Measurements from ENCODE around the gene PPFIA4.

PPFIA4 gene

DNA sequence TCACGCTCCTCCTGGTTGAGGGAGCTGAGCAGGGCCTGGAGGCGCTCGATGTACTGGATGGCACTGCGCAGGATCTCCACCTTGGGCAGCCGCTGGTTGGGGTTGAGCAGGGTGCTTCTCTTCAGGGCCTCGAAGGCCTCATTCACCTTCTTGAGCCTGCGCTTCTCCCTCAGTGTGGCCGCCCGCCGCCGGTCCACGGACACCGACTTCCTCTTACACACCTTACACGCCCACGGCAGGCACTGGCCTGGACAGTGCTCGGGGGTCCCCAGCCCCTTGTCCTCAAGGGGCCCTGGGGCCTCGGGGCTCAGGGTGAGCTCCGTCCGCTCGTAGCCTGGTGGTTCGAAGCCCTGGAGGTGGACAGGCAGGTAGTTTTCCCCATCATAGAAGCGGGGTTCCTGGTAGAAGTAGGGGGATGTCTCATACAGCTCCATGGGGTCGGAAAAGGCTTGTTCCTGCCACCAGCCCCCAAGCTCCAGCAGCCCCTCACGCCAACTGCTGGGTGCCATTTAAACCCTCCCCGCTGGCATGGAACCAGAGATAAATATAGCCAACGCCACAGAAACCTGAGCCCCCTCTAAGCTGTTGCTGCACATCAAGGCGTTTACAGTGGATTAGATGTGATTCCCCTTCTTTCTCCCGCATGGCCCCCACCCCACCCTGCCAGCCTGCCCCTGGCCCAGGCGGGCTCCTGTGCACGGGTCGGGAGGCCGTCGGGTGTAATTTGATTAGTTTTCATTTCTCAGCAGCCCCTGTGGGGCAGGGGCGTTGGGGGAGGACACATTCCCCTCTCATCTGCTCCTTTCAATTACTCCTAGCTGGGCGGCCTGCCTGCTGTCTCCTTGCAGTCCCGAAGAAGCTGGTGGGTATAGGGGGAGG lies 59.5 kb downstream of the PPFIA4 start, which contains the start of gene MYOG:
Gene MYOG (minus strand): TSS at position 485 of the 879 bp plus-strand sequence. CDS start 51 bp downstream, at position 434.
- no peak for DNase-seq

DNA sequence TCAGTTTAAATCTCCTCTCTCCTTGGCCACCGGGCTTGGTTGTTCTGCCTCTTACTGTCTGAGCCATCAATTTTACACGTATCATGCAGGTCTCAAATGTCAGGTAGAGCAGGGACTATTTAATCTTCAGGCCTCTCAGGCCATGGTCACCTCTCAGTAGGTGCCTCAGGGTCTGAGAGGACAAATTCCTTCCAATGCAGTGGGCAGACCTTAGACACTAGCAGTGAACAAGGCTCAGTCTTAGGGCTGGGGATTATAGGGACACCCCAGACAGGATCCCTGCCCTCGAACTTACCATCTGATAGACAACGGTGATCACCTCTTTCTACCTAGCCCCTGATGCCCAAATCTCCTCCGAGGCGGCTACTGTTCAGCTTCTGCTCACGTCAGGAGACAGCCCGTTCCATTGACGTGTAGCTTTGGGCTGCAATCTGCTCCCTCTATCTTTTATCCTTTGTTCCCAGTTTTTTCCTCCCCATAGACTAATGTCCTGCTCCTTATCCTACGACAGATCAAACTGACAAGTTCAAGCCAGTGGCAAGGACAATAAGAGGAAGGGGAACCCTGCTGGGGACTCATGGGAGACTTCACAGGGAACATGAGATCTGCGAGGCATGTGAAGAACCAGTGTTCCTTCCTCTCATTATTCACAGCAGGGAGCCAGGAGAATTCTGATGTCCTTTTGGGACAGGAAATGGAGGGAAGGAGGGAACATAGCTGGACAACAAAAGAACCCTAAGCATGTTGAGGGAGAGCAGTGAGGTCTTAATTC lies 60.9 kb downstream of the PPFIA4 start:
- DNase-seq: no peak

DNA sequence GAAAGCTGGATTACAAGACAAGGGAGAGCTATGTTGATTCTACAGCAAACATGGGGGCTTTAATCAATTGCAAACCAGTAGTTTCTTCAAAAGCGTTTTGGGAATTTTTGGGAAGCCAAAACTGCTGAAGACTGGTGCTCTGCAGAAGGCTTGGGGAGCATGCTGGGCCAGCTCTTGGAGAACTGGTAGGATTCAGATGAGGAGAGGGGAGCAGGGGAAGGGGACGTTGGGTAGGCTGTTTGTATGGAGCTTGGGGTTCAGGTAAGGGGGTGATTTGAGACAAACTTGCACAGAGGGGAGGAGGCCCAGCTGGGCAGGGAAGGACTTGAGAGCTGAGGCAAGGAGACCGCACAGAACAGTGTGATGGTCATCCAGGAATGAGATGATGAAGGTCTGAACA lies 62.1 kb downstream of the PPFIA4 start:
- no peak for DNase-seq

DNA sequence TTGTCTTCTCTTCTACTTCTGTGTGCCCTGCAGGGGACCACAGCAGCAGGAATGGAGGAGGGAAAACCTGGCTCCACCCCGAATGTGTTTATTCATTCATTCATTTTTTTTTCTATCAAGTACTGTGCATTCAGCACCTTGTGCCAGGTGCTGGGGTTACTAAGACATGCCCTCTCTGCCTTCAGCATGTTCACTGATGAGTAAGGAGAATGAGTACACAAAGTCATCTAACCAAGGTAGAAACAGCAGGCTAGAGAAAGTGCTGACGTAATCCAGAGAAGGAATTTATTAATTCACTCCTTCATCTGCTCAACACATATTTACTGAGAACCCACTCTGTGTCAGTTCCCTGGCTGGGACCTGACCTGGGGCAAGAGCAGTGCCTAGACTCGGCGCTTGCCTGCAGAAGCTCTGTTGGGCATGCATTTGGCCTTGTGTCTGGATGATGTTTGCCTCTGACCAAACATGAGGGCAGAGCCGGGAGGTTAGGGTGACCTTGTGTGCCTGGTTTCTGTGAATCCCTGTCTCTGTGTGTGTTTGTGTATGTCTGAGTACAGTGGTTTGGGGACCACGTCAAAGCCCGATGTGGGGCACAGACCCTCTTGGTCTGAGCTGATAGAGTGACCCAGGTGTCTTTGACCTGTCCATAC lies 62.8 kb downstream of the PPFIA4 start:
- no peak for DNase-seq

DNA sequence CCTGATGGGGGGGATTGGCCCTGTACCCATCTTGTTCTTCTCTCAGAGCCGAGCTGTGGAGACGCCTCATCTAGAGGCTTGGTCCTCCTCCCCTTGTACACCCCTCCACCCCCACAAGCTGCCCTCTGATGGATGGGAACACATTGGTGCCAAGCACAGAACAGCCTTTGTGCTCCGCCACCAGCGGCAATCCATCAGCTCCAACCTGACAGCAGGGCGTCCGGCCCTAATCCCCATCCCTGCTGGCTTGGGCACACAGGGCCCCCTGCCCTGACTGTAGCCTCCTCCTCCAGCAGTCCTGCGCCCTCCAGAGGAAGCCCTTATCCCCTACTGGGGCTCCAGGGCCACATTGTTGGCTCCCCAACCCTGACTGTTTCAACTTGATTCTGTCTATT lies 63.4 kb downstream of the PPFIA4 start:
- no peak for DNase-seq

DNA sequence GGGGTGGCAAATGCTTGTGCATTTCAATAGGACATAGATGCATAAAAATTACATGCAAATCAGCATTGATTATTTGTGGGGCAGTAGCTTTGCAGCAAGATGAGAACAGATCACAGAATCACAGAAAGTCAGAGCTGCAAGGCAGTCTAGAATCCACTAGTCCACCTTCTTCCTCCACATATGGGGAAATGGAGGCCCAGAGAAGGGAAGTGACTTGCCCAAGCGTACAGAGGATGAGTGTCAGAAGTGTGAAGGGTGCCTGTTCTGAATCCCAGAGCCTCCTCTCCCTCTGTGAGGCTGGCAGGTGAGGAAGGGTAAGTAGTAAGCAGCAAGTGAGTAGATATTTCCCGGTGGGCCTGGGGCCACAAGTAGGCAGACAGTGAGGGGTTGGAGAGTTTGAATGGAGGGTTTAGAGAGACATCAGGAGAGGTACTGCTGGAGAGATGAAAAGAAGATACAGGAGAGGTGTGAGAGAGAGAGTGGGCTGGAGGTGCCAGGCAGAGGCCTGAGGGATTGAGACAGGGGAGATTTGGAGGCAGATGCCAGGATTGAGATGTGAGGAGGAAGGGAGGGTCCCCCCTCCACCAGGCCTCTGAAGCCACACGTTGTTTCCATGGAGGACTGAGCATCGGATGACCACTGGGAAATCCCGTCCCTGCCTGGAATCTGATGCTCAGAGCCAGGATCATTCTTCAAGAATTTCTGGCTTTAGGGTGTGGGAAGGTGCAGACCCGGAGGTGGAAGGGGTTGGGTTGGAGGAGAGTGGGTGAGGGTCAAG lies 64.3 kb downstream of the PPFIA4 start:
- DNase-seq: no peak

DNA sequence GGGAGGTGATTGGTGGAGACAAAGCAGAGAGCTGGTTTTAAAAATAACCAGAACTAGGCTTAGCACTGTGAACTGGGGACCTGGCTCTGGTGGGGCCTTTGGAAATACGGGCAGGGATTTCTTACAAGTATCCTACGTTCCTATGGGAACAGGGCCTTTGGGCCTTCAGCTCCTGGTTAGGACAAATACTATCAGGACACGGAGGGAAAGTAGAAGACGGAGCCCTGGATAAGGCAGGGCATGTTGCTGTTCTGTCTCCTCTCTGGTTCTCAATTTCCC lies 64.8 kb downstream of the PPFIA4 start:
- no peak for DNase-seq

DNA sequence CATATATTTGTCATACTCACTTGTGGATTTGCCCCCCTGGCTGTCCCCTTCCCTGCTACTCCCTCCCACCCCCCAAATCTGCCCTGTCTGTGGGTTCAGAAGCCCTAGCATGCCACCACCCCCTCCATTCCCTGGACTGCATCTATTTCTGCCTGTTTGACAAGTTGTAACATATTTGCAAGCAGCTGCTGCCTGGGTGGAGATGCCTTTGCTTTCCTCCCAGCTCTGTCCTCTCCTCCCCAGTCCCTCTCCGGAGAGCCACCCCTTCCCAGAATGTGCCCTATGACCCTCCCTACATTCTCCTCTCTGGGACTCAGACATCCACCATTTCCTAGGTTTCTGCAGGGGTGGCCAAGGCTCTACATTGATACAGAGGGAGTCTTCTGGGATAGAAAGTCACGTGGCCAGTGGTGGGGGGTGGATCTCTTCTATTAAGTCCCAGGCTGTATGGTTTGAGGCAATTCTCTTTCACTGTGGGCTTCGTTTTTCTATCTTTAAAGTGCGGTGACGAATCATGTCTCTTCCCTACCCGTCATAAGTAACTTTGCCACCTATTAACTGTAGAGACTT lies 65.6 kb downstream of the PPFIA4 start:
- DNase-seq: no peak

DNA sequence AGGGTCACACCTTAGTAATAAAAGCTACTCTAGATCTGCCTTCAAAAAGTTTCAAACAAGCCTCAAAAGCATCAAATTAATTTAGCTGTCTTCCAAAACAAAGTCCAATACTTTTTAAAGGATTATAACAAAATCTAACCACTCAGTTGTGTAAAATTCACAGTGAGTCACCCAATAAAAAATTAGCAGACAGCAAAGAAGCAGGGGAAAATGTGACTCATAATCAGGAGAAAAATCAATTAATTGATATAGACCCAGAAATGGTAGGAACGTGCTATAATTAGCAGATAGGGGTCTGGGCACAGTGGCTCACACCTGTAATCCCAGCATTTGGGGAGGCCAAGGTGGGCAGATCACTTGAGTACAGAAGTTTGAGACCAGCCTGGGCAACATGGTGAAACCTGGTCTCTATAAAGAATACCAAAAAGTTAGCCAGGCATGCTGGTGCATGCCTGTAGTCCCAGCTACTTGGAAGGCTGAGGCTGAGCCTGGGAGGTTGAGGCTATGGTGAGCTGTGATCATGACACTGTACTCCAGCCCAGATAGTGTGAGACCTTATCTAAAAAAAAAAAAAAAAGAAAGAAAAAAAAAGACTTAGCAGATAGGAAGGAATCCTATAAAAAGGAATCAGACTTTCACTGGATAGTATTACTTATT lies 67.6 kb downstream of the PPFIA4 start:
- DNase-seq: no peak

DNA sequence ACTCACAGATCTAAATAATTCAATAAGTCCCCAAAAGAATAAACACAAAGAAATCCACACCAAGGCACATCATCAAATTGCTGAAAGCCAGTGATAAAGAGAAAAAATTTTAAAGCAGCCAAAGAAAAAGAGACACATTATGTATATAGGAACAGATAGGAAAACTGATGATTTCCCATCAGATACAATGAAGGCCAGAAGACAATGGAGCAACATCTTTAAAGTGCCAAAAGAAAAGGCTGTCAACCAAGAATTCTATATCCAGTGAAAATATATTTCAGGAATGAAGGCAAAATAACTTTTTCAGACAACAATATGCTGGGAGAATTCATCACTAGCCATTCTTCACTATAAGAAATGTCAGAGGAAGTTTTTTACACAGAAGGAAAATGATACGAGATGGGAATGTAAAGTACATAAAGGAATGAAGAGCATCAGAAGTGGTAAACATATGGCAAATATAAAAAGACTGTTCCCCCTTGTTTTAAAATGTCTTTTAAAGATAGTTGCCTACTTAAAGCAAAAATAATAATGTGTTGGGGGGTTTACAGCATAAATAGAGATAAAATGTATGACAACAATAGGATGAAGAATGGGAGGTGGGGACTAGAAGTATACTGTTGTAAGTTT lies 68.9 kb downstream of the PPFIA4 start:
- no peak for DNase-seq

DNA sequence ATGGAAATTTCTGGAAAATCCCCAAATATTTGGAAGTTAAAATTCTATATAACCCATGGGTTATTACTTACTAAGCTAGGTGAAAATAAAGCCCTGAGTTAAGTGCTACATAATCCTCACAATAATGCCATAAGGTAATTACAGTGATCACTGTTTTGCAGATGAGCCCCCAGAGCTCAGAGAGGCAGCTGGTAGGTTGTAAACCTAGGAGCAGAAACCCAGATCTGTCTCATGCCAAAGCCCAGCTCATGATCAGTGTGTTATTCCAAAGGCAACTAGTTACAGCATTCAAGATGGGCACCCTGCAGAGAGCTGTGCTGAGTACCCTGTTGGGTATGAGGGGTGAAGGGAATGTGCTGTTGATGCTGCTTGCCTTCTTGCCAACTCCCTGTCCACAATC lies 70.3 kb downstream of the PPFIA4 start:
- DNase-seq: no peak

DNA sequence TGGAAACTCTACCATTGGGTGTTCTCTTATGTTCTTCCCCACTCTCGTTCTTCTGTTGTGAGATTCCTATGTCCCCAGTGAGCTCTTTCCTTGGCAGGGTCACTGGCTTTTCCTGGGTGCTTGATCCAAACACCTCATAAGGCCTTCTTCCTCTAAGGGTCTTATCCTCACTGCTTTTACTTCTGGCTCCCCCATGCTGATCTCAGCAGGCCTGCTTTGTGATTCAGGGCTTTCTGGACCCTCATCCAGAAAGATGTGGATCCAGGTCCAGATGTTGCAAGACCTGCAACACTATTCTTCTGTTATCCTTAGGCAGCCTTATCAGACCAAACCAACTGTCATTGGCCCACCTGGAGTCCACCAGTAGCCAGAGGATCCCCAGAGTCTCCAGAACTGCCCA lies 70.7 kb downstream of the PPFIA4 start:
- DNase-seq: no peak

DNA sequence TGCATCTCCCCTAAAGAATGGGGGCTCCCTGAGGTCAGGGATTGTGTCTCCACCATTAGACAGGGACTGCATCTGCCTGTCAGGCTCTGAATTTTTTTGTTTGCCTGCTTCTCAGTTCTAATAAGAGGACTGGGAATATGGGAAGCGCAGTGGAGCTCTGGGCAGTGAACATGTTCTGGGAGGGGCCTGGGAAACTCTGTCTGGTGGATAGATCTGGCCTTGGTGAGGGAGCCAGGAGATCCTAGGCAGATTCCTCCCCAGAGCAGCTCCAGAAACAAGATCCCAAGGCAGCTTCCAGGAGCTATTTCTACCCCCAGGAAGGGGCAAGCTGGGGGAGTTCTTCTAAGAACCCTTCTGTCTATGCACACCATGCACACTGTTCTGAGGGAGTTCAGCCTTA lies 72.2 kb downstream of the PPFIA4 start:
- no peak for DNase-seq

DNA sequence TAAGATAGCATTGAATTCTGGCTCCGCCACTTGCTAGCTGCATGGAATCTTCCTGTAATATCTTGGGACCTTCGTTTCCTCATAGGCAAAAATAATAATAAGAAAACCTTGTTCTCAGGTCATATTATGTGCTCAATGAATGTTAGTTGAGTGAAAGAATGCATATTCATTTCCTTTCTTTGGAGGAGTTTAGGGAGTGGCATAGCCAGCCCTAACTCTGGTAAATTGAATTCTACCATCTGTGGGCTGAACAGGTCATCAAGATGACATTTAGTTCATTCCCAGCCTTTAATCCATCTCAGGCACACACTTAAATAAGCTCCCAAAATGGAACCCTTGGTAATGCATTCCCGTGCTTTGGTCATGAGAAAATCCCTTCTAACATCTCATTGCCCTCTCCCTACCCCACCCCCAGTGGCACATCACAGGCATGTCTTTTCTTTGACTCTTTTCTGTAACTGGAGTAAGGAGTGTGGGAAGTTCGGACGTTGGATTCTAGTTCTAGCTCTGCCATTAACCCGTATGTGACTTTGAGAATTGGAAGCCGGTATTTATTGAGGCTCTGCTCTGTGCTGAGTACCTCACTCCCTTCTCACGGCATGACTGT lies 72.7 kb downstream of the PPFIA4 start:
- no peak for DNase-seq

DNA sequence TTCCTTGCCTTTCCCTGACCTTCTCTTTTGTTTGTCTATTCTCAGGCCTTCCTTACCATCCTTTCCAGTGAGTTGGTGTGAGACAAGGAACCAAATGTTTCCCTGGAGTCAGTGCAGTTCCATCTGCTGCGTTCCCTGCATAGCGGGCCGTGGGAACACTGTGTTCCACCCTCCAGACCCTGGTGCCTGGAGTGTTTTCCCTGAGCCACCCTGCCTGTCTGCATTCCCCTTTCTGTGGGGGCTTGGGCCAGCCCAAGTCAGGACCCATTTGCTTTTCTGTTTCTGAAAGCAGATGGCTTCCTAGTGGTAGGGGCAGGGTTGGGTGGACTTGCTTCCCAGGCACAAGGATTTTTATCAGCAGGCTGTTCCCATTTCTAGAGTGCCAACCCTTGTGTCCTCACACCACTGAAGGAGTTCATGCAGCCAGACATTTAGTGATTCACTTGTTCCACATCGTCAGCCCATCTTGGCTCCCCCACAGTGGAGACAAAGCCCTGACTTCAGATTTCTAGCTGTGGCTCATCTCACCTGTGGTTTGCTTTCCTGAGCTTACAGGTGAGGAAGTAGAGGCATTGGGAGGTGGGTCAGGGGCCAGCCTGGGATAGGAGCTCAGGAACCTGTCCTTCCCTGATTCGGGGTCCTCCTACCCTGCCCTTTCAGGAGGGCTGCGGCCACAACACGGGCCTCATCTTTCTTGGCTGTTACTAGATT lies 73.7 kb downstream of the PPFIA4 start:
- DNase-seq: no peak

DNA sequence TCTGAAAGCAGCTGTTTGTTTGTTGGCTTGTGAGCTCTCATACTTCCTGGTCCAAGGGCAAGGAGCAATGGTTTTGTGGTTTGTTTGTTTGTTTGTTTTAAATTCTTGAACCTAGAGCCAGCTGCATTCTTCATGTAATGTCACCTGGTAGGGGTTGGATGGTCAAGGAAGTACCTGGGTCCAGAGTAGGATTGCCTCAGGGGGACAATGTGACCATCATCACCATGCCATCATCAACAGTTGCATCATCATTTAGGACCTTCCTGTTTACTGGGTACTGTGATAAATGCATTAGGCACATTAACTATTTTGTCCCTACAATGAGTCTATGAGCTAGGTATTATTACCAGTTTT lies 74.2 kb downstream of the PPFIA4 start:
- no peak for DNase-seq

DNA sequence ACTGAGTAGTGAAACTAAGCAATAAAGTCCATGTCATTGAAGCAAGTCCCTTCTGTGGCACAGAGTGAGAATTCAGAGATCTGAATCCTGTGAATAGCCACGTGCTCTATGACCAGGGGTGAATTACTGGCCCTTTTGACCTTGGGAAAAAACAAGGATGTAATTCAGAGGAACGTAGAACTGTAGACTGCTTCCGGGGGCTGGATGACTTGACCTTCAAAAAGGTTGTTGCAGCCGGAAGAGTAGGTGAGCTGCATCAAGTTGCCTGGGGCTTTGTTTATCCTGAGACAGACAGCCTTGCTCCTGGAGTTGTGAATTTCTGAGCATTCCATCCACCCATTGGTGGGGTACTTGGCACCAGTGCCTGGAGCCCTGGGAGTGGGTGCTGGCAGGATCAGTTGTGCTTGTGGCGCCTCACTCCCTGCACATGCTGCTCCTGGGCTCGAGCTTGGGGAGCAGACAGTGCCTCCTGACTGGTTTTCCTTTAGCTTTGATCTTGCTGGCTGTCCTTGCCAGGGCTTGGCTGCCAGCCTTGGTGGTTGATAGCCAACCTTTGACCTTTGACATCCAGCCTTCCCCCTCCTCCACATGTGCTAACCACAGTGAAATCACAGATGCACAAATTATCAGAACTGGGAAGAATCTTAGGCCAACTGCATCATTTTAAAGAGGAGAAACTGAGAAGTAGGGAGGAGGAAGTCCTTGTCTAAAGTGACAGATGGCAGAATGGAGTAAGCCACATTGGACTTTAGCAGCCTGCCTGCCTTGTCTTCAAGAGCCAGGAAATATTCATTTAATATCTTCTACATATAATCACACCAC lies 75.7 kb downstream of the PPFIA4 start:
- no peak for DNase-seq

DNA sequence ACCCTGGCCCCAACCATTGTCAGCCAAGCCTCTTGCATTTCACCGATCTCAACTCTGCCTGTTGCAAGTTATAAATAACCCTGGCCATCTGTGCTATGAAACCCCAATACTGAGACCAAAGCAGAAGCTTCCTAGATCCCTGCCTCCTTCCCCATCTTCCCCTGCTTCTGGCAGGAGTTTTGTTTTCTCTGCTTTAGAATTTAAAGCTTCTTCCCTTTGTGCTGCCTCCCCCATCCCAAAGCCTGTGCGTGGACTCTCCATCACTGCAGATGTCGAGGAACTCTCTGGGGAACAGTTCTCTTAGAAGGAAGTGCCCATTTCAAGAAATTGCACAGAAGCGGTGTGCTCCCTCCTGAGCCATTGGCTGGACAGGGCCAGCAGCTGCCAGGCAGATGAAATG lies 76.9 kb downstream of the PPFIA4 start:
- no peak for DNase-seq

DNA sequence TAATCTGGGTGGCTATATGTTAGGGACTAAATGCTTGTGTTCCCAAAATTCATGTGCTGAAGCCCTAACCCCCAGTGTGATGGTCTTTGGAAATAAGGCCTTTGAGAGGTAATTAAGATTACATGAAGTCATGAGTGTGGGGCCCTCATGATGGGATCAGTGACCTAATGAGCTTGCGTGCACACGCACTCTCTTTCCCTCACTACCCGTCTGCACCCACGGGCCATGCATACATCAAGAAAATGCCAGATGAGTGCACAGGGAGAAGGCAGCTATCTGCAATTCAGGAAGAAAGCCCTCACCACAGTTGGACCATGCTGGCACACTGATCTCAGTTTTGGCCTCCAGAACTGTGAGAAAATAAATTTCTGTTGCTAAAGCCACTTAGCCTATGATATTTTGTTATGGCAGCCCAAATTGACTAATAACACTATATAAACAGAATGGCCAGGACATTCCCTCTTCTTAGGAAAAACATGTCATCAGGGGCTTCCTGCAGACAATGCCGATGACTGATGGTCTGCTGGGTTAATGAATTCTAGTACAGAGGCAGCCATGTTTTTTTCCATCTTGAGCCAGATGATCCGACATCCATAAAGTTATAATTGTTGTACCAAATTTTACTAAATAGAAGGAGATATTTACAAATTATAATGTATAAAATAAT lies 77.7 kb downstream of the PPFIA4 start:
- no peak for DNase-seq

Data from fibroblast of skin of right quadriceps (primary cell).